Measurements from ENCODE around the gene CASZ1. TPM values are rescaled to one million over a fixed set of nuclear protein-coding genes. Genes with fewer than 3 reads are reported as not detected.
A peak's percentile ranks its signal among the peaks of the same experiment; 100 is the strongest.

The CASZ1 gene
- total RNA-seq, 1 experiment from 2014 or later = 3.9 TPM

DNA sequence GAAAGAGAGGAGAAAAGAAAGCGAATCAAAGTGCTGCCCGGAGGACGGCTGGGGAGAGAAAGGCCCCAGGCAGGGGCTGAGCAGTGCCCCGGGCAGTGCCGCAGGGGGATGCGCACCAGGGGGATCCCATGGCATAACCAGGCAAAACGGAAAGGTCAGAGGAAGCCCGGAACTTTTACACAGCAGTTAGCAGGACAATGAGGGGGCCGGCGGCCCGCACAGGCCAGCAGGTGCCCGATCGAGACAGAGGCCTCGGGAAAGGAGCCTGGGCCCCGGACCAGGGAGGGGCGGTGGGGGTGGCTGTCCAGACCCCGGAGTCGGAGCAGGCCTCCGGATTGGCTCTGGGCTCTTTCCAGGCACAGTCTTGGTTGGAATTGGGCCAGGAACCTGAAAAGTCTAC is 86.8 kb downstream of the CASZ1 start:
- Histone ChIP-seq H2AFZ (ENCODE audit: low read length) (no peak overlapping the region), H4K91ac (ENCODE audit: insufficient read length, low read depth, low read length) (no peak overlapping the region), H2BK20ac (ENCODE audit: low read depth, low read length, poor library complexity, severe bottlenecking) (no peak overlapping the region), H3K79me1 (ENCODE audit: insufficient read depth, low read depth, low read length, poor library complexity, severe bottlenecking) (no peaks in the 10 kb centered on the region), H3K9me3 (ENCODE audit: control insufficient read depth, low read depth, low read length) (no peaks in the 10 kb centered on the region), H3K56ac (ENCODE audit: insufficient read length, low read depth, low read length) (no peak overlapping the region), H3K27ac (ENCODE audit: insufficient read length, low read depth, low read length) (no peak overlapping the region), H3K18ac (ENCODE audit: insufficient read length, low read depth, low read length) (no peak overlapping the region), H2BK12ac (ENCODE audit: insufficient read length, low read depth, low read length) (no peak overlapping the region), H3K79me2 (ENCODE audit: insufficient read depth, low read length) (no peaks in the 10 kb centered on the region), H4K5ac (ENCODE audit: insufficient read length, low read depth, low read length) (no peak overlapping the region), H2AK5ac (ENCODE audit: insufficient read length, low read length) (no peak overlapping the region), H2BK120ac (ENCODE audit: low read depth, low read length, poor library complexity, severe bottlenecking) (no peak overlapping the region), H3K14ac (ENCODE audit: insufficient read depth, low read length) (no peak overlapping the region), H3K23me2 (ENCODE audit: insufficient read length, low read depth, low read length, poor library complexity, severe bottlenecking) (no peaks in the 10 kb centered on the region), H3K4me2 (ENCODE audit: insufficient read depth, insufficient read length, low read length) (no peak overlapping the region), H4K8ac (replicated peaks; ENCODE audit: insufficient read length, low read depth, low read length) (no peak overlapping the region), H3K4ac (ENCODE audit: low read depth, low read length) (no peak overlapping the region), H3K27me3 (ENCODE audit: insufficient read depth, low read length) (no peaks in the 10 kb centered on the region; the same call in 1 of the 2 replicates), H3K9ac (ENCODE audit: extremely low read depth, insufficient read length, low read length) (no peak overlapping the region), H3K4me1 (ENCODE audit: insufficient read depth, low read length) (peaks cover 2% of the 10 kb centered on the region; the same call in 1 of the 2 replicates), H4K20me1 (ENCODE audit: control insufficient read depth, insufficient read depth, insufficient read length) (no peaks in the 10 kb centered on the region), H2BK5ac (ENCODE audit: insufficient read length, low read length) (no peak overlapping the region), H2BK15ac (ENCODE audit: low read depth, low read length) (no peak overlapping the region), H3K23ac (ENCODE audit: insufficient read length, low read depth, low read length) (no peak overlapping the region), H3T11ph (ENCODE audit: low read length) (no peak overlapping the region)
- WGBS (ENCODE audit: extremely low coverage, insufficient read length, low lambda C conversion rate) = no CpG with 5 or more reads among the region's 19 CpGs
- H3K4me3 Mint-ChIP-seq = peak overlapping the region in 1 of 2 experiments; percentile 60; a peak in 1 of 5 replicates
- no peak overlapping the region for H3K27ac Mint-ChIP-seq
- peaks cover 21 to 52% of the 10 kb centered on the region in 2 experiments for H3K4me1 Mint-ChIP-seq
- TF ChIP-seq, protein P1, sequence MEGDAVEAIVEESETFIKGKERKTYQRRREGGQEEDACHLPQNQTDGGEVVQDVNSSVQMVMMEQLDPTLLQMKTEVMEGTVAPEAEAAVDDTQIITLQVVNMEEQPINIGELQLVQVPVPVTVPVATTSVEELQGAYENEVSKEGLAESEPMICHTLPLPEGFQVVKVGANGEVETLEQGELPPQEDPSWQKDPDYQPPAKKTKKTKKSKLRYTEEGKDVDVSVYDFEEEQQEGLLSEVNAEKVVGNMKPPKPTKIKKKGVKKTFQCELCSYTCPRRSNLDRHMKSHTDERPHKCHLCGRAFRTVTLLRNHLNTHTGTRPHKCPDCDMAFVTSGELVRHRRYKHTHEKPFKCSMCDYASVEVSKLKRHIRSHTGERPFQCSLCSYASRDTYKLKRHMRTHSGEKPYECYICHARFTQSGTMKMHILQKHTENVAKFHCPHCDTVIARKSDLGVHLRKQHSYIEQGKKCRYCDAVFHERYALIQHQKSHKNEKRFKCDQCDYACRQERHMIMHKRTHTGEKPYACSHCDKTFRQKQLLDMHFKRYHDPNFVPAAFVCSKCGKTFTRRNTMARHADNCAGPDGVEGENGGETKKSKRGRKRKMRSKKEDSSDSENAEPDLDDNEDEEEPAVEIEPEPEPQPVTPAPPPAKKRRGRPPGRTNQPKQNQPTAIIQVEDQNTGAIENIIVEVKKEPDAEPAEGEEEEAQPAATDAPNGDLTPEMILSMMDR (conservative IDR thresholded peaks at IDR 0.05) = no peak
- H3K36me3 Mint-ChIP-seq (ENCODE audit: insufficient read depth in 1 of 3, low read depth in 3 of 3) = peaks cover 0 to 2% (median 0%) of the 10 kb centered on the region in 3 experiments; a peak in 2 of 7 replicates
- no peak for DNase-seq
- H3K9me3 Mint-ChIP-seq = no peaks in the 10 kb centered on the region
- H3K27me3 Mint-ChIP-seq (ENCODE audit: low read depth) = peaks cover 11% of the 10 kb centered on the region

Measured in H9 (cell line).